AG04450 (cell line): ENCODE measurements around the gene POLR2E. TPM values are rescaled to one million over a fixed set of nuclear protein-coding genes. Genes with fewer than 3 reads are reported as not detected.

ENCODE experiments used
- CTCF ChIA-PET: fragments of 300-600, 350-600 bp; formaldehyde crosslinking; extraction: SDS; loops from one replicate; lab custom pipeline; 2022; ENCODE audit warnings: antibody characterized with exemption, inconsistent platforms; lab: Charles Lee
- POLR2A ChIA-PET: fragments of 350-600 bp; formaldehyde crosslinking; extraction: SDS; loops from one replicate; lab custom pipeline; 2021; ENCODE audit warnings: antibody characterized with exemption, inconsistent platforms; lab: Yijun Ruan, JAX
- DNase-seq: peaks from one replicate; pipeline ENCODE4 v3.0.0-alpha.2; 2011; ENCODE audit warnings: low read depth, low spot score
- H3K27ac ChIP-seq: one replicate; pipeline ENCODE4 v1.5.1; 2012; ENCODE audit warnings: low read depth, low read length, control low read depth
- H3K27me3 ChIP-seq: one replicate; pipeline ENCODE4 v1.6.0; 2012; ENCODE audit warnings: low read length; ENCODE audit not compliant: control insufficient read depth, insufficient read depth
- H3K4me3 ChIP-seq: 2 replicates; pipeline ENCODE4 v1.5.1; 2011; ENCODE audit warnings: mild to moderate bottlenecking, low read depth, low read length, control low read depth
- H3K9me3 ChIP-seq: 2 replicates; pipeline ENCODE4 v1.5.1; 2012; ENCODE audit warnings: low read length; ENCODE audit not compliant: control insufficient read depth, insufficient read depth
- CTCF ChIP-seq: IDR thresholded peaks from 2 replicates; pipeline ENCODE4 v1.5.1; 2011; ENCODE audit warnings: low read depth, low read length, control low read depth, inconsistent platforms
- polyA plus RNA-seq: library from polyadenylated mRNA; depleted of rRNA; stranded (reverse); fragments of >200 nt; gene quantifications from 2 replicates; pipeline ENCODE4 v1.2.3, GENCODE V29; 2011

POLR2E gene
- polyA plus RNA-seq, 1 experiment: 140 TPM

GRCh38 chr19:1109032-1109551 lies 13.9 kb upstream of the POLR2E start:
- no peak for TF ChIP-seq CTCF
- no peak overlapping the region for H3K27ac ChIP-seq
- no peaks in the 10 kb centered on the region for H3K27me3 ChIP-seq
- POLR2A ChIA-PET: no interaction called here
- no peak for DNase-seq
- CTCF ChIA-PET: no interaction called here
- H3K4me3 ChIP-seq: no peak overlapping the region
- H3K9me3 ChIP-seq: peaks cover 19% of the 10 kb centered on the region; the same call in 1 of the 2 replicates

- POLR2A ChIA-PET: no interaction called here
- CTCF ChIA-PET: no interaction called here
- no peak for TF ChIP-seq CTCF
These were observed 13.3 kb upstream of the POLR2E start for GRCh38 chr19:1108291-1109031.

GRCh38 chr19:1107661-1108261 lies 12.6 kb upstream of the POLR2E start:
- POLR2A ChIA-PET: interaction anchor here (0.7 kb wide), 1 partner anchor 35 kb away, joined by 3 read pairs; no protein-coding TSS in a partner anchor
- CTCF ChIA-PET: no interaction called here
- no peak for DNase-seq
- peaks cover 19% of the 10 kb centered on the region; the same call in 1 of the 2 replicates for H3K9me3 ChIP-seq
- H3K27ac ChIP-seq: peak overlapping the region; percentile 21
- no peak overlapping the region for H3K4me3 ChIP-seq
- no peaks in the 10 kb centered on the region for H3K27me3 ChIP-seq
- TF ChIP-seq CTCF: no peak

More at GRCh38 chr19:1108291-1109031, 13.3 kb upstream of the POLR2E start:
- DNase-seq: no peak
- Histone ChIP-seq H3K27ac (no peak overlapping the region), H3K4me3 (no peak overlapping the region), H3K27me3 (no peaks in the 10 kb centered on the region), H3K9me3 (peaks cover 19% of the 10 kb centered on the region; the same call in 1 of the 2 replicates)

- Histone ChIP-seq H3K9me3 (peaks cover 19% of the 10 kb centered on the region; the same call in 1 of the 2 replicates), H3K27me3 (no peaks in the 10 kb centered on the region), H3K27ac (peak overlapping the region; percentile 31), H3K4me3 (no peak overlapping the region)
- ChIA-PET POLR2A (interaction anchor here (0.7 kb wide), 1 partner anchor 34 kb away, joined by 3 read pairs; no protein-coding TSS in a partner anchor), CTCF (no interaction called here)
- peak; percentile 16 for TF ChIP-seq CTCF
- DNase-seq: no peak
These were observed 11.9 kb upstream of the POLR2E start for GRCh38 chr19:1106841-1107660.
